ENCODE results near the gene PRKCA.

The PRKCA gene

DNA sequence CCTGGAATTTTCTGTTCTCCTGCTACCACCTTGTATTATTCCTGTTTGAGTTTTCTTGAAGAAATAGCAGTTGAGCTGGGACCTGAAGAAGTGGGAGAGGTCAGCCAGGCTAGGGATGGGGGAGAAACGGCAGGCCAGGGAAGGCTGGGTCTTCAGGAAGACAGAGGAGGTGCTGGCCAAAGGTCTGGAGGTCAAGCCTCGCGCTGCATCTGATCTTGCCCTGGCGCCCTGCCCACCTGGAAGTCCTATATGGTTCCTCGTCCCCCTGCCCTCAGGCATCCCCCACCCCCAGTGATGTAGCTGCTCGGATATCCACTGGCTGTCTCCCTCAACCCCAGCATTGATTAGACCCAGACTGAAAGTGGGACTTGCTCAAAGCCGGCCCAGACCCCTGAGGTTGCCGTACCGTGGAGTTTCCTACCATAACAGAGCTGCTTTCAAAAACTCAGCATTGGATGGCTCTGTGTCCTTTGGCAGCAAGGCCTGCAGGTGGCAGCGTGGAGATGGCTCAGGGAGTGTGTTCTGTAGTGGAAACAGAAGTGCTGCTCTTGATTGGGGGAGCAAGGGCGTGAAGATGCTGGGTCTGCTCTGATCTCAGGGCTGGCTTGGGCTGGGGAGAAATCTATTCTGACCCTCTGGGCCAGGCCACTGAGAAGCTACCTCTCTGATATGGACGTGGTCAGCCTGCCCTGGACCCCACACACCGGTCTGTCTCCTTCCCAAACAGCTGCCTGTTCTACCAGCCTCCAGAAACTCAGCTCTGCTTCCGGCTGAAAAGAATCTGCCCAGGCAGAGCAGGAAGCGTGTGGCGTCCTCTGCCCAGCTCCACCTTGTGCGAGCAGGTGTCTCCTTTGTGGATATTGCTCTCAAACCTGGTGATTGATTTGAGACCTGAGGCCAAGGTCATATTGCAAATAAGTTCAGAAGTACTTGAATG lies 425.5 kb downstream of the PRKCA start:
- DNase-seq, result peak; percentile 78

- no peak for DNase-seq
Observed at GRCh38 chr17:66730461-66730923, 428.1 kb downstream of the PRKCA start.

DNA sequence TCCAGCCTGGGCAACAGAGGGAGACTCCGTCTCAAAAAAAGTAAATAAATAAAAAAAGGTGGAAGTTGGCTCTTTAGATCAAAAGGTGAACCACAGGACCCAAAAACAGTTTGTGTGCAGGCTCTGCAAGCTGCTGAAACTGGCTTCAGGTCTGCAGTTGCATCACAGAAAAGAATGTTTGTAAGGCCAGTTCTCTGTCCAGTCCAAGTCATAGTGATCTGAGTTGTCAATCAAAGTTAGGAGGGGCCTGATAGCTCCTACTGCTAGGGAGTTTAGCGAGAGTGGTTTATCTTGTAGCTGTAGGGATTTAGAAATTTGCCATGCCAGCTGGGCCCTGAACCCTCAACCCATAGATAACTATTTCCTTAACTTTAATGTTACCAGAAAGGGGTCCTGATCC lies 431.3 kb downstream of the PRKCA start:
- DNase-seq, result no peak

- DNase-seq, result no peak
Observed at GRCh38 chr17:66734186-66734943, 432.0 kb downstream of the PRKCA start.

DNA sequence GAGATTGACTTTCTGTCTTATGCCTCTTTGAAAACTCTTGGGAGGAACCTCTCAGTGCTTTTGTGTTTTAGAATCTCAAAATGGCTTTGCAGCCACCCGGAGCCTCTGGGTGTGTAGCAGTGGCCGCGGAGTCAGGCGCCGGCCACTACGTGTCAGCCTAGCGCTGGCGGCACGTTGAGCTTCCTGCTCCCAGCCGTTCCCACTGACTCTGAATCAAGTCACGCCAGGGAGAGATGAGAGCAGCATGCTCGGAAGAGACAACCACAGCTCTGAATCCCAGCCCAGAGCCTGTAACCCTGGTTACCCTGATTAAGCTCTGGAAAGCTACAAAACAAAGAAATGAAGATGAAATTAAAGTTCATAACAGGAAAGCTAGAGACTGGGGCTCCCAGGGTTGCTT lies 435.1 kb downstream of the PRKCA start:
- peak; percentile 22 for DNase-seq

DNA sequence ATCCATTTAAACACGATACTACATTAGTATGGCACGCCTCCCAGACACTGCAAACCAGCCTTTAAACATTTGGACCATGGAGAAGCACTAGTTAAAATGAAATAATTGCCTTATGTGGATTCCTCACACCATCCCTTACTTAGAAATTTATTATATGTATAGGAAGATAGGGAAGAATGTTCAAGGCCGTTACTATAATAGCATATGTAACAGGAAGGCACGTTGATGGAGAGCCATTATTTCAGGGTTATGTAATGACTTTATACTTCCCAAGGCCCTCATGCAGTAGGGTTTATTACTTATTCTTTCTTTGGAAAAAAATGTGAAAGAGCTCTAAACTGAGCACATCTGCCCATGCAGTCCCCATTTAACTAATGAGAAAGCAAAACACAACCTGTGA lies 435.9 kb downstream of the PRKCA start:
- DNase-seq, result no peak

- no peak for DNase-seq
Observed at GRCh38 chr17:66739553-66739952, 437.1 kb downstream of the PRKCA start.

DNA sequence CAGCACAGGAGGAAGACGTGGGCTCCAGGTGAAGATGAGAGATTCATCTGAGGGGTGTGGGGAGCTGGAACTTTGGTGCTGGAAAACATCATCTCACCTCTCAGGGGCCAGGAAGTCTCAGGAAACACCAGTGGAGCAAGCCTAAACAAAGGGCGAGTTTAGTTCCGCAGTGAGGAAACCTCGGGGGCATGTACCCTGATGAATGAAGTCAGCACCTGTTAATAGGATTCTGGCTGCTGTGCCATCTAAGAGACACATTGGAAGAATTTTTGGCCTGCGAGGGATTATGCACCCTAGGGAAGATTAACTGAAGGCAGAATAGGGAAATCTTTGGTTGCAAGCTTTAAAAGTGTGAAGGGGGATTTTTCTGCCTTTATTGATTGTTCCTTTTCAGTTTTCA lies 437.8 kb downstream of the PRKCA start:
- DNase-seq, result no peak

GRCh38 chr17:66743511-66743910 lies 441.1 kb downstream of the PRKCA start:
- DNase-seq, result no peak

GRCh38 chr17:66746736-66747135 lies 444.3 kb downstream of the PRKCA start:
- no peak for DNase-seq

GRCh38 chr17:66747578-66748275 lies 445.3 kb downstream of the PRKCA start:
- DNase-seq, result no peak

DNA sequence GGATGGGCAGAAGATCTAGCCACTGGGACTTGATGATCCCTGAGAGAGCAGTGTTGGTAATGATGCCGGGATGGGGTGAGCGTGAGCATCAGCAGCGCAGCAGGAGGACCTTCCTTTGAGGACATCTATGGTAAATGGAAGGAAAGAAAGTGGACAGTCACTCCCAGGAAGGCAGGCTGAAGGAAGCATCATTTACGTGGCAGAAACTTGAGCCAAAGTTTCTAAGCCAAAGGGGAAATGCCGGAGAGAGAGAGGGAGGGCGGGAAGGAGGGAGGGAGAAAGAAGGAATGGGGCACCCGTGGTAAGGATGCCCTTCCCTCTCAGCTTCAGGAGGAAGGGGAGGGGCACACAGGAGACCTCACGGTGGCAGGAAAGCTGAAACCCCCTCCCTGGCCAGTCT lies 446.2 kb downstream of the PRKCA start:
- DNase-seq, result no peak

DNA sequence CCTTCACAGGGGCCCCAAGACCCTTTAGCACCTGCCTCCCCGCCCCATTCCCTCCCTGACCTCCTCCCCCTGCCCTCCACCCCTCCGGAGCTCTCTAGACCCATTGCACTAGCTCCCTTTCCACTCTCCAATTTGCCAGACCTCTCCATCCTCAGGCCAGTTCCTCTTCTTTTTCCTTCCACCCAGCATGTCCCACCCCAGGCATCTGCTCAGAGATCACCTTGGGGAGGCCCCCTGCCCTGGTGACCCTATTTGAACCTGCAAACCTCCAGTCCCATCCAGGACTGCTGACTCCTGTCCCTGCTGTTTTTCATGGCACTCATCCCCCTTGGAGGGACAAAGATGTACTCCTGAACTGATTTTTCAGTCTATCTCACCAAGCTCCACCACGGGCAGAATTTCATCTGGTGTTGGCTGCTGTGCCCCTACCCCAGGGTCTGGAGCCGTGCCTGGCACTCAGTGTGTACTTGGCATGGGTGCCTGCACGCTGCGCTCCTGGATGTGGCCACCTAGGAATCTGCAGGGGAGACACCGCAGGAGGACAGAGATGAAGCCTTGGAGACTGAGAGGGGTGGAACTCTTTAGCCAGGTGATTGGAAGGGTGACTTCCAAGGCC lies 446.9 kb downstream of the PRKCA start:
- no peak for DNase-seq

DNA sequence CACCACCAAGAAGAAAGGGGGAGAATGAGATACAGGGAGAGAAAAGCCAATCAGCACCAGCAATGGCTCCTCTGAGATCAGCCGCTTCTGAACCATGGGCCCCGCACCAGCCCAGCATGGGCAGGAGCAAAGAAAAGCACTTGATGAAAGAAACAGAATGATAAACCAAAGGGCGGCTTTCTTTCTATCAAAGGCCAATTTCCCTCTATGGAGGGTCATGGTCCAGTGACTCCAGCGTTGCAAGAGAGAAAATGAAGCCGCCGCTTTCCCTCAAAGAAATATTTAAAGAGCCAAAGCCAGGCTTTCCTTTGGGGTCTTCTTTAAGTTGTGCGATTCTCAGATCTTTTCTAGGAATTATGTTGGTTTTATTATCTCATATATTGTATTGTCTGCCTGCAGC lies 447.7 kb downstream of the PRKCA start:
- no peak for DNase-seq

- DNase-seq, result no peak
Observed at GRCh38 chr17:66750781-66751543, 448.5 kb downstream of the PRKCA start.

GRCh38 chr17:66751771-66752170 lies 449.4 kb downstream of the PRKCA start:
- no peak for DNase-seq

DNA sequence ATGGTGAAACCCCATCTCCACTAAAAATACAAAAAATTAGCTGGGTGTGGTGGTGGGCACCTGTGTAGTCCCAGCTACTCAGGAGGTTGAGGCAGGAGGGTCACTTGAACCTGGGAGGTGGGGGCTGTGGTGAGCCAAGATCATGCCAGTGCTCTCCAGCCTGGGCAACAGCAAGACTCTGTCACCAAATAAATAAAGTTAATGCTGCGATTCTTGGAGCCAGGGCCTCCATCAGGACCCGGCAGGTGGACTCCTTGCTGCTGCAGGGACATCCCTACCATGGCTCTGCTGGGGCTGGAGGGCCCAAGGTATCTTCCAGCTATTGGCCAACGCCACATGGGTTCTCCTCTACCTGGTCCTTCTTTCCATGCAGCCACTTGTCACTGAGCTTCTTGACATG lies 450.0 kb downstream of the PRKCA start:
- DNase-seq, result no peak

DNA sequence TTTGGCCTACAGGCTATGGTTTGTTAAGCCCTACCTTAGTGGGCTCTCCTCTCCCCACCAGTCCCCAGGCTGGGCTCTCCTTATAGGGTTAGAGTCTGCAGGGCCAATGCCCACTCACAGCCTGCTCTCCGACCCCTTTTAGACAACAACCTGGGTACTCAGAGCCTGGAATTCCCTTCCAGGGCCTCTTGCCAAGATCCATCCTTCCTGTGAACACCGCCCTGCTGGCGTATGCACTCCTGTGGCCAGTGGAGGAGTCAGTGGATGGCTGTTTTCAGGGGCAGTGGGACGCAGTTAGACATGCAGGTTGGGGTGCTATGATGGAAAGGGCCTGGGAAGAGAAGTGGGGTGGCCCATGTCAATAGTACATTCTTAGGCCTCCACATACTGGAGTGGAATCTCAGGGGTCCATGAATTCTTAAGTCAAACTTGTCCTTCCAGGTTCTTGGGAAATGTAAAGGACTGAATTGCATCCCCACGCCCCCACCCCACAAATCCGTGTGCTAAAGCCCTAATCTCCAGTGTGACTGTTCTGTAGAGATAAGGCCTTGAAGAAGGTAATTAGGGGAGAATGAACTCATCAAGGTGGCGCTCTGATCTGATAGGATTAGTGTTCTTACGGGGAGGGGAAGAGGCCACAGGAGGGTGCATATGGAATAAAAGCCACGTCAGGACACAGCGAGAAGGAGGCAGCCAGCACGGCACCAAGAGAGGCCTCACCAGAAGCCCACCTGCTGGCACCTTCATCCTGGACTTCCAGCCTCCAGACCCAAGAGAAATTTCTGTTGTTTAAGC lies 450.9 kb downstream of the PRKCA start:
- DNase-seq, result no peak

DNA sequence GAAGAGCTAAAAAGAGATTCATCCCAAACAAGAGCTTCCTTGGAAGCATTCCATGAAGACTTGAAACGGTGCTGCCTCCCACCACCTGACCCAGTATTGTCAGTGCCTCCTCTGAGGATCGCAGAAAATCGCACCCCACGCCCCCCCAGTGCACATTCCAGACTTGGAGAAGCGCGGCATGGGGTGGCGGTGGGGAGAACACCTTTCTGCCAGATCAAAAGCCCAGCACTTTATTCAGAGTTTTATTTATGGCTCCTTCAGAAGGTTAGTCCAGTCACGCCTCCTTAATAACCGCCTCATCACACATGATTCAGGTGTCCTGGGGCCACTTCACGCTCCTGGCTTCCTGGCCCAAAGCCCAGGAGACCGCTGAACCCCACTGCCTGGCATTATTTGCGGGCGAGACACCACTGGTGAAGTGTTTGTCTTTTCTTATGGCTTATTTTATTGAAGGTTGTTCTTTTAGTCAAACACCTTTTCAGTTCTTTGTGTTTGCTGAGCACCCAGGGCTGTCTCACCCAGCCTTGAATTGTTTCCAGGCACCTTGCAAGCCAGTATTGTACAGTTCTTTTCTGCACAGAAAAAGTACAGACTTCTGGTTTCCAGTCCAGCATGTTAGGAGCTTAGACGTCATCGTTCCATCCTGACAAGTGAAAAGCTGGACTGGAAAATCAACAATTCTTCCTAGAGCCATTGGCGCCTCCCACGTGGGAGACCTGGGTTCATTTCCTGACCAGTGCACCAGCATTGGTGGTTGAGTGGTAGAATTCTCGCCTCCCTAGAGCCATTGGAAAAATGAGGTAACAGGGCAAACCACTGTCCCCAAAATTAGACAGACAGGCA lies 452.9 kb downstream of the PRKCA start:
- DNase-seq, result no peak

DNA sequence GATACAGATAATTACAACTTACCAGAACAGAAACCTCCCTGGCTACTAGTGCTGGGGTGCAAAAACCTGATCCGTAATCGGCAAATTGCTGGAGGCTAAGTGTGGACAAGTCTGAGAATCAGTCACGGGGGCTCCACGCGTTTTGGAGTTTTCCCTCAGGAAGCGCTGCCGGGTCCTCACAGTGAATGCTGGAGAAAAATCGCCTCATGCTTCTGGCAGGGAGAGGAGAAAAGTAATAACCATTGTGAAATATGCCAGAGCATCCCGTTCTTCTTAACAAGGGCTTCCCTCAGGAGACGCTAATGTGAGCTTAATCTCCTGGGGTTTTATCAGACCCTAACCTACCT lies 453.5 kb downstream of the PRKCA start:
- DNase-seq, result no peak
